Neural cell (in vitro differentiated cells): ENCODE measurements around the gene EEIG1. TPM values are rescaled to one million over a fixed set of nuclear protein-coding genes. Genes with fewer than 3 reads are reported as not detected.
A peak's percentile ranks its signal among the peaks of the same experiment; 100 is the strongest.

Source experiments
- H2AFZ ChIP-seq: fragments of 200-600, 300-800 bp; sonication (generic), shearing (Covaris generic); 2 replicates; pipeline ENCODE4 v1.6.0; 2014; ENCODE audit warnings: low read depth, mild to moderate bottlenecking, antibody characterized with exemption, low read length, moderate library complexity
- H3F3A ChIP-seq: fragments of 200-600 bp; shearing (Covaris generic); 2 replicates; pipeline ENCODE4 v1.6.1; 2016; ENCODE audit warnings: mild to moderate bottlenecking, moderate library complexity, mixed read lengths, antibody characterized with exemption, low read length; ENCODE audit not compliant: insufficient read depth, poor library complexity, severe bottlenecking
- H3K27ac ChIP-seq: fragments of 200-600, 300-800 bp; sonication (generic), shearing (Covaris generic); 2 replicates; pipeline ENCODE4 v1.5.1; 2014; ENCODE audit warnings: mild to moderate bottlenecking, low read length, moderate library complexity
- H3K27me3 ChIP-seq: fragments of 300-800, 200-600 bp; sonication (generic), shearing (Covaris generic); 2 replicates; pipeline ENCODE4 v1.6.0; 2014; ENCODE audit warnings: mild to moderate bottlenecking, low read depth, low read length, moderate library complexity; ENCODE audit not compliant: insufficient read depth
- H3K36me3 ChIP-seq: fragments of 300-800, 200-600 bp; sonication (generic), shearing (Covaris generic); 2 replicates; pipeline ENCODE4 v1.5.1; 2014; ENCODE audit warnings: mild to moderate bottlenecking, antibody characterized with exemption, low read length, moderate library complexity; ENCODE audit not compliant: insufficient read depth
- H3K4me2 ChIP-seq: fragments of 300-800, 200-600 bp; sonication (generic), shearing (Covaris generic); 2 replicates; pipeline ENCODE4 v1.6.0; 2014; ENCODE audit warnings: mild to moderate bottlenecking, low read length
- H3K4me3 ChIP-seq: fragments of 300-800, 200-600 bp; sonication (generic), shearing (Covaris generic); 2 replicates; pipeline ENCODE4 v1.5.1; 2014; ENCODE audit warnings: mild to moderate bottlenecking, low read length, moderate library complexity
- H3K79me2 ChIP-seq: fragments of 200-600 bp; shearing (Covaris generic); replicated peaks from 2 replicates; pipeline ENCODE4 v1.6.0; 2014; ENCODE audit warnings: mild to moderate bottlenecking, low read length, moderate library complexity; ENCODE audit not compliant: insufficient read depth
- H3K9ac ChIP-seq: fragments of 300-800, 200-600 bp; sonication (generic), shearing (Covaris generic); 2 replicates; pipeline ENCODE4 v1.6.1; 2016; ENCODE audit warnings: mild to moderate bottlenecking, low read length, mixed read lengths
- H3K9me2 ChIP-seq: fragments of 200-600 bp; shearing (Covaris generic); 2 replicates; pipeline ENCODE4 v1.6.1; 2016; ENCODE audit warnings: mild to moderate bottlenecking, low read length, mixed read lengths; ENCODE audit not compliant: insufficient read depth
- H3K9me3 ChIP-seq: fragments of 200-600, 300-800 bp; sonication (generic), shearing (Covaris generic); 2 replicates; pipeline ENCODE4 v1.6.1; 2016; ENCODE audit warnings: mild to moderate bottlenecking, mixed run types, low read length, moderate library complexity, mixed read lengths
- H4K20me1 ChIP-seq: fragments of 200-600 bp; shearing (Covaris generic); 2 replicates; pipeline ENCODE4 v1.6.1; 2016; ENCODE audit warnings: mild to moderate bottlenecking, mixed run types; ENCODE audit not compliant: insufficient read depth
- CTCF ChIP-seq: fragments of 450-650 bp; IDR thresholded peaks from 2 replicates; pipeline ENCODE4 v1.5.1; 2014; ENCODE audit warnings: antibody characterized with exemption, mild to moderate bottlenecking, moderate library complexity; ENCODE audit not compliant: poor library complexity, severe bottlenecking
- EP300 ChIP-seq: fragments of 450-650 bp; conservative IDR thresholded peaks from 2 replicates; pipeline ENCODE4 v1.6.1; 2014; ENCODE audit warnings: antibody characterized with exemption, mild to moderate bottlenecking, moderate library complexity; ENCODE audit not compliant: poor library complexity, severe bottlenecking
- EZH2 ChIP-seq: fragments of 200-600, 300-800 bp; shearing (Covaris generic), sonication (generic); IDR thresholded peaks from 2 replicates; pipeline ENCODE4 v1.6.1; 2014; ENCODE audit warnings: antibody characterized with exemption, low read length, borderline replicate concordance, mild to moderate bottlenecking; ENCODE audit not compliant: insufficient read depth, poor library complexity, severe bottlenecking
- MXI1 ChIP-seq: fragments of 450-650 bp; conservative IDR thresholded peaks from 2 replicates; pipeline ENCODE4 v1.6.1; 2014; ENCODE audit warnings: antibody characterized with exemption, mild to moderate bottlenecking; ENCODE audit not compliant: poor library complexity, severe bottlenecking
- POLR2AphosphoS5 ChIP-seq: IDR thresholded peaks from 2 replicates; pipeline ENCODE4 v1.6.1; 2012
- RAD21 ChIP-seq: fragments of 450-650 bp; conservative IDR thresholded peaks from 2 replicates; pipeline ENCODE4 v1.6.1; 2014; ENCODE audit warnings: antibody characterized with exemption, mild to moderate bottlenecking, moderate library complexity
- REST ChIP-seq: IDR thresholded peaks from 2 replicates; pipeline ENCODE4 v1.6.1; 2012; ENCODE audit warnings: borderline replicate concordance
- SMC3 ChIP-seq: fragments of 450-650 bp; conservative IDR thresholded peaks from 2 replicates; pipeline ENCODE4 v1.6.1; 2014; ENCODE audit warnings: antibody characterized with exemption, mild to moderate bottlenecking, moderate library complexity; ENCODE audit not compliant: poor library complexity
- TAF1 ChIP-seq: IDR thresholded peaks from 2 replicates; pipeline ENCODE4 v1.6.1; 2012; ENCODE audit warnings: low read depth
- polyA plus RNA-seq: library from polyadenylated mRNA; depleted of rRNA; stranded (reverse); fragments of >200 nt; gene quantifications from 2 replicates; pipeline ENCODE4 v1.2.3, GENCODE V29; 2014

Gene EEIG1
- polyA plus RNA-seq, 1 donor from 2014 or later = 6.7 TPM

- Histone ChIP-seq H2AFZ (no peak overlapping the region), H3K4me3 (no peak overlapping the region), H3K9ac (peak overlapping the region; percentile 41), H3K36me3 (no peaks in the 10 kb centered on the region), H3K9me2 (no peaks in the 10 kb centered on the region), H3K4me2 (no peak overlapping the region), H3K79me2 (peaks cover 63% of the 10 kb centered on the region), H4K20me1 (no peaks in the 10 kb centered on the region), H3K9me3 (no peaks in the 10 kb centered on the region), H3K27ac (peak overlapping the region; percentile 63), H3F3A (no peaks in the 10 kb centered on the region), H3K27me3 (no peaks in the 10 kb centered on the region)
- TF ChIP-seq EZH2 = no peak
- no peak for TF ChIP-seq RAD21
- TF ChIP-seq SMC3 = no peak
- TF ChIP-seq MXI1 = no peak
- no peak for TF ChIP-seq CTCF
- TF ChIP-seq REST = no peak
- no peak for TF ChIP-seq POLR2AphosphoS5
Observed at GRCh38 chr9:127971357-127972235, 9.2 kb downstream of the EEIG1 start.

DNA sequence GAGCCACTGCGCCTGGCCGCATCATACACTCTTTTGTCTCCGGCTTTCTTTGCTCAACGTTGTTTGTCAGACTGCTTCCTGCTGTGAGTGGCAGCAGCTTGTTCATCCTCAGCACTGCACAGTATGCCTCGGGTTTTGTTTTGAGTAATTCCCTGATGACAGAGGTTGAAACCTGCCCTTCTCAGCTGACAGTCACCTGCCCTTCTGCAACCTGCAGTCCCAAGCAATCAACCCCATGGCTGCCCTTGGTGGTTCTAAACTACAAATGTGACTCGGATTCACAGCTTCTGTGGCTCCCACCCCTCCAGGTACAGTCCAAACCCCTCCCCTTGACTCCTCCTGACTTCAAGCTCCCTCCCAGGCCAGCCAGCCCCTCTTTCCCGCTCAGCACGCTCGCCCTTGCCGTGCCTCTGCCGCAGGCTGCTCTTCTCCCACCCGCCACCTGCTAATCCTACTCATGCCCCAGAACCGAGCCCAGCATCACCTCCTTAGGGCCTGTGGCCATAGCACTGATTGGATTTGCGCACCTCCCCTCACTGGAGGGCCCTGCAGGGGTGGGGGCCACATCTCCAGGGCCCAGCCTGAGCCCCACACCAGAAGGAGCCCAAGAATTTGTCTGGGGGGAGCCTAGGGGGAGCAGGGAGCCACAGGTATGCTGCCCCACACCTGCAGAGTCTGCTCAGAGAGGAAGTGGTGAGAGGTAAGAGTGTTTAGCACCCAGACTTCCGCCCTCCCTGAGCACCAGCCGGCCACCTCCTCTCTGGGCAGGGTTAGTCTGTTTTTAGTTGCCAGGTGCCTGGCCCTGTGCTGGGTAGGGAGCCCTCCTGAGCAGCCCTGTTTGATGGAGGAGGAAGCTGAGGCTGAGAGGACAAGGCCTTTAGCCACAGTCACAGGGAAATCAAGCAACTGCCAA is 10.1 kb downstream of the EEIG1 start:
- H3K27ac ChIP-seq = peak overlapping the region; percentile 63
- H3F3A ChIP-seq = no peaks in the 10 kb centered on the region
- no peaks in the 10 kb centered on the region for H3K9me3 ChIP-seq
- TF ChIP-seq CTCF = no peak
- peak; percentile 46 for TF ChIP-seq POLR2AphosphoS5
- TF ChIP-seq REST = peak; percentile 18
- peak; percentile 43 for TF ChIP-seq EP300
- TF ChIP-seq EZH2 = no peak
- TF ChIP-seq RAD21 = no peak
- TF ChIP-seq MXI1 = no peak
- no peak for TF ChIP-seq TAF1
- H3K27me3 ChIP-seq = no peaks in the 10 kb centered on the region
- no peak overlapping the region for H2AFZ ChIP-seq
- H3K9me2 ChIP-seq = no peaks in the 10 kb centered on the region
- peaks cover 55% of the 10 kb centered on the region for H3K79me2 ChIP-seq
- no peaks in the 10 kb centered on the region for H4K20me1 ChIP-seq
- peak overlapping the region; percentile 41 for H3K9ac ChIP-seq
- H3K4me2 ChIP-seq = no peak overlapping the region
- H3K36me3 ChIP-seq = no peaks in the 10 kb centered on the region
- H3K4me3 ChIP-seq = peak overlapping the region; percentile 44
